Measurements from ENCODE around the gene EPS15. TPM values are rescaled to one million over a fixed set of nuclear protein-coding genes. Genes with fewer than 3 reads are reported as not detected.

The EPS15 gene
- total and polyA plus RNA-seq, 2 of the 8 experiments (the other 6 are each of a cell fraction or from before 2014, with no cell fraction given): 15.9 to 57.2 TPM

DNA sequence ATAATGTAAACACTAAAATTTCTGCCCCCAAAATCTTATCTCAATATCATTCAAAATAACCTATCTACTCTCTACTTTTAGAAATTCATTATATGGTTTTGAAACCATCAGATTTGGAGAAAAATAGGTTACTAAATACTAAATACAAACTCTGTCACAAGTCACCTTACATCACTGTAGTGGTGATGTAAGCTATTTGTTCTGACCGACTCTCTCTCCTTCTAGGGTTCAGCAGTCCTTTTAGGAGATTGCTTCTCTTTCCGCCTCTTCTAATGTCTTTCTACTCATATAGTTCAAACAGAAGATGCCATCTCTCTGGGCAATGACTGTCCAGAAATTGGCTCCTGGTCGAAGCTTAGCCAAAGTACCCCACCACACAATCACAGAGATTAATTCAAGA lies 93.1 kb downstream of the EPS15 start:
- no peak for DNase-seq (ENCODE audit: low read depth in 1 of 2, low spot score in 2 of 2)
- no peak overlapping the region for H4K91ac ChIP-seq (replicated peaks; ENCODE audit: insufficient read length, low read length)
- no peak overlapping the region for H2BK15ac ChIP-seq (ENCODE audit: low read length)
- no peak overlapping the region for H2BK5ac ChIP-seq (ENCODE audit: low read depth, low read length)
- H3K14ac ChIP-seq (ENCODE audit: insufficient read length): no peak overlapping the region
- H3K4me2 ChIP-seq (ENCODE audit: insufficient read depth in 1 of 2, low read depth in 2 of 2, low read length in 2 of 2): no peak overlapping the region
- no peak for FAIRE-seq
- no peak overlapping the region for H3K27ac ChIP-seq (ENCODE audit: low read depth, low read length)
- H3K23me2 ChIP-seq (ENCODE audit: low read depth, low read length): no peaks in the 10 kb centered on the region
- no peak overlapping the region for H2BK12ac ChIP-seq (ENCODE audit: low read depth, low read length)
- H3K79me2 ChIP-seq (ENCODE audit: control insufficient read depth in 1 of 2, insufficient read depth in 2 of 2, low read length in 2 of 2): peaks cover 0 to 8% of the 10 kb centered on the region in 2 experiments; a peak in 2 of 4 replicates
- no peak overlapping the region for H3K9ac ChIP-seq (replicated peaks in 1 of 4; ENCODE audit: extremely low read depth in 1 of 4, low read depth in 3 of 4, low read length in 3 of 4)
- H4K8ac ChIP-seq (ENCODE audit: extremely low read depth, insufficient read depth, low read length): no peak overlapping the region
- ChIA-PET CTCF (ENCODE audit: partially characterized antibody) (no interaction called here), POLR2A (ENCODE audit: partially characterized antibody) (interaction anchor here (1.1 kb wide), 1 partner anchor 9 kb away, joined by 3 read pairs; no protein-coding TSS in a partner anchor)
- H3K36me3 ChIP-seq (ENCODE audit: control insufficient read depth in 2 of 4, insufficient read depth in 4 of 4, low read length in 3 of 4): no peaks in the 10 kb centered on the region
- no peak overlapping the region for H3K56ac ChIP-seq (replicated peaks; ENCODE audit: insufficient read length, low read depth, low read length)
- H2BK120ac ChIP-seq (replicated peaks; ENCODE audit: low read depth, low read length): no peak overlapping the region
- 88% methylated on average over 3 of the region's 3 CpGs; no CpG with 5 or more reads in 1 of the 2 experiments for WGBS, 2 experiments (ENCODE audit: extremely low coverage in 1 of 2, insufficient coverage in 1 of 2, insufficient read length in 1 of 2, insufficient replicate concordance in 2 of 2, low coverage in 1 of 2, low lambda C conversion rate in 2 of 2, missing lambda C conversion rate in 1 of 2)
- H4K5ac ChIP-seq (ENCODE audit: insufficient read length, low read depth, low read length): no peak overlapping the region
- H3K18ac ChIP-seq (ENCODE audit: extremely low read depth, low read length): no peak overlapping the region
- no peak overlapping the region for H3K4ac ChIP-seq (replicated peaks; ENCODE audit: insufficient read length, low read depth, low read length)
- H3K4me1 ChIP-seq (replicated peaks in 1 of 4; ENCODE audit: control insufficient read depth in 3 of 4, insufficient read depth in 4 of 4, low read length in 3 of 4): peaks cover 0 to 8% (median 7%) of the 10 kb centered on the region in 4 experiments; a peak in 4 of 7 replicates
- H3K4me3 ChIP-seq (ENCODE audit: extremely low read depth in 1 of 4, insufficient read depth in 2 of 4, low read depth in 3 of 4, low read length in 4 of 4): no peak overlapping the region
- H2AFZ ChIP-seq (ENCODE audit: low read length): no peak overlapping the region
- H3K79me1 ChIP-seq (ENCODE audit: low read depth, low read length): no peaks in the 10 kb centered on the region
- no peaks in the 10 kb centered on the region for H4K20me1 ChIP-seq (replicated peaks in 1 of 2; ENCODE audit: control insufficient read depth in 1 of 2, insufficient read depth in 2 of 2, low read length in 2 of 2)
- no peak overlapping the region for H3K23ac ChIP-seq (ENCODE audit: insufficient read length)
- no peak overlapping the region for H2AK5ac ChIP-seq (ENCODE audit: low read depth, low read length)
- no peak overlapping the region for H2BK20ac ChIP-seq (ENCODE audit: low read length)
- H3K9me3 ChIP-seq (ENCODE audit: insufficient read depth in 2 of 2, low read depth in 1 of 2, low read length in 1 of 2): no peaks in the 10 kb centered on the region
- H3K27me3 ChIP-seq (replicated peaks in 1 of 4; ENCODE audit: control insufficient read depth in 3 of 4, extremely low read depth in 1 of 4, insufficient read depth in 3 of 4, low read length in 3 of 4): no peaks in the 10 kb centered on the region
- TF ChIP-seq NRF1 (IDR thresholded peaks at IDR 0.05; ENCODE audit: low read depth, low read length) (no peak), EP300 (IDR thresholded peaks at IDR 0.05; ENCODE audit: borderline replicate concordance in 1 of 2, low read depth in 2 of 2, low read length in 2 of 2) (no peak), POU5F1 (IDR thresholded peaks at IDR 0.05; ENCODE audit: low read depth, low read length) (no peak), EGR1 (IDR thresholded peaks at IDR 0.05; ENCODE audit: borderline replicate concordance, low read depth, low read length) (no peak), BRCA1 (IDR thresholded peaks at IDR 0.05; ENCODE audit: low read depth, low read length) (no peak), HDAC2 (IDR thresholded peaks at IDR 0.05; ENCODE audit: borderline replicate concordance in 1 of 2, low read depth in 2 of 2, low read length in 2 of 2) (no peak), POLR2A (IDR thresholded peaks at IDR 0.05; ENCODE audit: control extremely low read depth in 1 of 2, low read depth in 2 of 2, low read length in 2 of 2) (no peak), CBX8 (IDR thresholded peaks at IDR 0.05; ENCODE audit: borderline replicate concordance, low read depth, low read length) (no peak)
- TF ChIP-seq, protein P1, sequence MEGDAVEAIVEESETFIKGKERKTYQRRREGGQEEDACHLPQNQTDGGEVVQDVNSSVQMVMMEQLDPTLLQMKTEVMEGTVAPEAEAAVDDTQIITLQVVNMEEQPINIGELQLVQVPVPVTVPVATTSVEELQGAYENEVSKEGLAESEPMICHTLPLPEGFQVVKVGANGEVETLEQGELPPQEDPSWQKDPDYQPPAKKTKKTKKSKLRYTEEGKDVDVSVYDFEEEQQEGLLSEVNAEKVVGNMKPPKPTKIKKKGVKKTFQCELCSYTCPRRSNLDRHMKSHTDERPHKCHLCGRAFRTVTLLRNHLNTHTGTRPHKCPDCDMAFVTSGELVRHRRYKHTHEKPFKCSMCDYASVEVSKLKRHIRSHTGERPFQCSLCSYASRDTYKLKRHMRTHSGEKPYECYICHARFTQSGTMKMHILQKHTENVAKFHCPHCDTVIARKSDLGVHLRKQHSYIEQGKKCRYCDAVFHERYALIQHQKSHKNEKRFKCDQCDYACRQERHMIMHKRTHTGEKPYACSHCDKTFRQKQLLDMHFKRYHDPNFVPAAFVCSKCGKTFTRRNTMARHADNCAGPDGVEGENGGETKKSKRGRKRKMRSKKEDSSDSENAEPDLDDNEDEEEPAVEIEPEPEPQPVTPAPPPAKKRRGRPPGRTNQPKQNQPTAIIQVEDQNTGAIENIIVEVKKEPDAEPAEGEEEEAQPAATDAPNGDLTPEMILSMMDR (IDR thresholded peaks at IDR 0.05; ENCODE audit: control extremely low read depth in 1 of 3, insufficient read depth in 1 of 3, low read depth in 1 of 3, low read length in 3 of 3): no peak
- TF ChIP-seq, protein P2, sequence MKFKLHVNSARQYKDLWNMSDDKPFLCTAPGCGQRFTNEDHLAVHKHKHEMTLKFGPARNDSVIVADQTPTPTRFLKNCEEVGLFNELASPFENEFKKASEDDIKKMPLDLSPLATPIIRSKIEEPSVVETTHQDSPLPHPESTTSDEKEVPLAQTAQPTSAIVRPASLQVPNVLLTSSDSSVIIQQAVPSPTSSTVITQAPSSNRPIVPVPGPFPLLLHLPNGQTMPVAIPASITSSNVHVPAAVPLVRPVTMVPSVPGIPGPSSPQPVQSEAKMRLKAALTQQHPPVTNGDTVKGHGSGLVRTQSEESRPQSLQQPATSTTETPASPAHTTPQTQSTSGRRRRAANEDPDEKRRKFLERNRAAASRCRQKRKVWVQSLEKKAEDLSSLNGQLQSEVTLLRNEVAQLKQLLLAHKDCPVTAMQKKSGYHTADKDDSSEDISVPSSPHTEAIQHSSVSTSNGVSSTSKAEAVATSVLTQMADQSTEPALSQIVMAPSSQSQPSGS (IDR thresholded peaks at IDR 0.05; ENCODE audit: low read length): no peak

Data from H1 (cell line).